ENCODE data around the gene UBE2E1. TPM values are rescaled to one million over a fixed set of nuclear protein-coding genes. Genes with fewer than 3 reads are reported as not detected.

Gene UBE2E1
- total and polyA plus RNA-seq, 4 donors: 6.6 to 31.8 (median 25.4) TPM

DNA sequence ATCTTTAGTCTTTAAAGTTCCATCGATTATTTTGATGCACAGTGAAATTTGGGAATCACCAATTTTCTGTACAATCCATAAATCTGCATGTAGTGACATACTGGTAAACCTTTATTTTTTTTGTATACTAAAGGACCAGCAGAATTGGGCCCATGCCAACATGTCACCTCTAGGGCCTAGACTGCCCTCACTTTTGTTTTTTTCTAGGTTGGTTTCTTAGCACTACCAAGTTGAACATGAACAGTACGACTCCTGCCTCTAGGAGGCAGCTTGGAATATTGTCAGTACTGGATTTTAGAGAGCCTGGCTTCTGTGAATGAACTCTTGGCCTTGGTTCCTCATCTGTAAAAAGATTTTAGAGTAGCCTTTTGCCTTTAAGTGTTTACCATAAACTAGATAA lies 78.7 kb downstream of the UBE2E1 start:
- no peak for DNase-seq (ENCODE audit: low spot score)
- WGBS: 94% methylated on average over 2 of the region's 2 CpGs
- Histone ChIP-seq H3K9ac (ENCODE audit: low read depth in 1 of 2, low read length in 2 of 2) (no peak overlapping the region), H3K9me3 (ENCODE audit: control insufficient read depth in 4 of 4, low read length in 3 of 4) (no peaks in the 10 kb centered on the region), H3K27ac (ENCODE audit: low read depth in 1 of 2, low read length in 2 of 2) (no peak overlapping the region), H3K4me3 (ENCODE audit: low read depth in 1 of 3, low read length in 3 of 3) (no peak overlapping the region), H3K36me3 (ENCODE audit: control insufficient read depth in 4 of 4, insufficient read depth in 3 of 4, low read depth in 1 of 4, low read length in 3 of 4) (no peaks in the 10 kb centered on the region), H3K27me3 (ENCODE audit: control insufficient read depth in 4 of 4, insufficient read depth in 4 of 4, low read length in 3 of 4) (no peaks in the 10 kb centered on the region), H3K4me1 (ENCODE audit: control insufficient read depth in 4 of 4, insufficient read depth in 4 of 4, low read length in 3 of 4) (peaks cover 3 to 14% (median 5%) of the 10 kb centered on the region in 4 donors)
- TF ChIP-seq RAD21 (IDR thresholded peaks at IDR 0.05): peak in 1 of 2 donors; percentile 43
- TF ChIP-seq HNF4A (conservative IDR thresholded peaks at IDR 0.05): no peak

DNA sequence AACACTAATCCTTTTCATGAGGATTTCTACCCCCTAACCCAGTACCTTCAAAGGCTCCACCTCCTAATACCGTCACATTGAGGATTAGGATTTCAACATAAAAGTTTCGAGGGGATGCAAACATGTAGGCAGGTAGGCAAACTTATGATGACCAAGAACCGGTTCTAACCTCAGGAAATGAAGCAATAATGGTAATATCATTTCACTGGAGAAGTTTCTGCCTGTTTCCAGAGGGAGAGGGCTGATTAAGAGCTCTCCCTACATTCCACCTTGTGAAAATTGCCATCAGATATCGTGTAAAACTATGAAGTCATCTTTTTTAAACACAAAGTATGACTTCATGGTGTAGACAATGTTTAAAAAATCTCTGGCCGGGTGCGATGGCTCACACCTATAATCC lies 79.5 kb downstream of the UBE2E1 start:
- DNase-seq (ENCODE audit: low spot score): no peak
- H3K9me3 ChIP-seq (ENCODE audit: control insufficient read depth in 4 of 4, low read length in 3 of 4): no peaks in the 10 kb centered on the region
- H3K27ac ChIP-seq (ENCODE audit: low read depth in 1 of 2, low read length in 2 of 2): no peak overlapping the region
- peaks cover 0 to 3% (median 0%) of the 10 kb centered on the region in 4 donors for H3K36me3 ChIP-seq (ENCODE audit: control insufficient read depth in 4 of 4, insufficient read depth in 3 of 4, low read depth in 1 of 4, low read length in 3 of 4)
- no peaks in the 10 kb centered on the region for H3K27me3 ChIP-seq (ENCODE audit: control insufficient read depth in 4 of 4, insufficient read depth in 4 of 4, low read length in 3 of 4)
- 89% methylated on average over 6 of the region's 6 CpGs for WGBS
- TF ChIP-seq JUND (IDR thresholded peaks at IDR 0.05): no peak
- TF ChIP-seq TAF1 (conservative IDR thresholded peaks at IDR 0.05): no peak
- TF ChIP-seq RAD21 (IDR thresholded peaks at IDR 0.05): no peak
- H3K4me3 ChIP-seq (ENCODE audit: low read depth in 1 of 3, low read length in 3 of 3): no peak overlapping the region
- no peak overlapping the region for H3K9ac ChIP-seq (ENCODE audit: low read depth in 1 of 2, low read length in 2 of 2)
- H3K4me1 ChIP-seq (ENCODE audit: control insufficient read depth in 4 of 4, insufficient read depth in 4 of 4, low read length in 3 of 4): peaks cover 3 to 16% (median 5%) of the 10 kb centered on the region in 4 donors

GRCh38 chr3:23886311-23886710 lies 80.6 kb downstream of the UBE2E1 start:
- Histone ChIP-seq H3K4me1 (ENCODE audit: control insufficient read depth in 4 of 4, insufficient read depth in 4 of 4, low read length in 3 of 4) (peaks cover 3 to 12% (median 5%) of the 10 kb centered on the region in 4 donors), H3K27ac (ENCODE audit: low read depth in 1 of 2, low read length in 2 of 2) (no peak overlapping the region), H3K9ac (ENCODE audit: low read depth in 1 of 2, low read length in 2 of 2) (no peak overlapping the region), H3K27me3 (ENCODE audit: control insufficient read depth in 4 of 4, insufficient read depth in 4 of 4, low read length in 3 of 4) (no peaks in the 10 kb centered on the region), H3K4me3 (ENCODE audit: low read depth in 1 of 3, low read length in 3 of 3) (no peak overlapping the region), H3K9me3 (ENCODE audit: control insufficient read depth in 4 of 4, low read length in 3 of 4) (no peaks in the 10 kb centered on the region), H3K36me3 (ENCODE audit: control insufficient read depth in 4 of 4, insufficient read depth in 3 of 4, low read depth in 1 of 4, low read length in 3 of 4) (peaks cover 0 to 4% (median 2%) of the 10 kb centered on the region in 4 donors)
- TF ChIP-seq, protein P1, sequence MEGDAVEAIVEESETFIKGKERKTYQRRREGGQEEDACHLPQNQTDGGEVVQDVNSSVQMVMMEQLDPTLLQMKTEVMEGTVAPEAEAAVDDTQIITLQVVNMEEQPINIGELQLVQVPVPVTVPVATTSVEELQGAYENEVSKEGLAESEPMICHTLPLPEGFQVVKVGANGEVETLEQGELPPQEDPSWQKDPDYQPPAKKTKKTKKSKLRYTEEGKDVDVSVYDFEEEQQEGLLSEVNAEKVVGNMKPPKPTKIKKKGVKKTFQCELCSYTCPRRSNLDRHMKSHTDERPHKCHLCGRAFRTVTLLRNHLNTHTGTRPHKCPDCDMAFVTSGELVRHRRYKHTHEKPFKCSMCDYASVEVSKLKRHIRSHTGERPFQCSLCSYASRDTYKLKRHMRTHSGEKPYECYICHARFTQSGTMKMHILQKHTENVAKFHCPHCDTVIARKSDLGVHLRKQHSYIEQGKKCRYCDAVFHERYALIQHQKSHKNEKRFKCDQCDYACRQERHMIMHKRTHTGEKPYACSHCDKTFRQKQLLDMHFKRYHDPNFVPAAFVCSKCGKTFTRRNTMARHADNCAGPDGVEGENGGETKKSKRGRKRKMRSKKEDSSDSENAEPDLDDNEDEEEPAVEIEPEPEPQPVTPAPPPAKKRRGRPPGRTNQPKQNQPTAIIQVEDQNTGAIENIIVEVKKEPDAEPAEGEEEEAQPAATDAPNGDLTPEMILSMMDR (IDR thresholded peaks at IDR 0.05; ENCODE audit: low read depth, low read length, missing input control): no peak
- TF ChIP-seq HNF4G (IDR thresholded peaks at IDR 0.05) (no peak), SP1 (IDR thresholded peaks at IDR 0.05) (no peak), ZBTB33 (IDR thresholded peaks at IDR 0.05) (no peak), EGR1 (IDR thresholded peaks at IDR 0.05; ENCODE audit: low read depth in 2 of 2) (no peak), MAX (IDR thresholded peaks at IDR 0.05) (no peak), REST (IDR thresholded peaks at IDR 0.05) (no peak), JUND (IDR thresholded peaks at IDR 0.05) (no peak), FOXA2 (IDR thresholded peaks at IDR 0.05) (no peak), NR2F2 (IDR thresholded peaks at IDR 0.05) (no peak), RAD21 (IDR thresholded peaks at IDR 0.05) (no peak), TAF1 (conservative IDR thresholded peaks at IDR 0.05) (no peak), RXRA (IDR thresholded peaks at IDR 0.05) (no peak), YY1 (IDR thresholded peaks at IDR 0.05) (no peak), GABPA (IDR thresholded peaks at IDR 0.05 in 1 of 2, conservative IDR thresholded peaks at IDR 0.05 in 1 of 2) (no peak), FOXA1 (IDR thresholded peaks at IDR 0.05) (no peak), HNF4A (conservative IDR thresholded peaks at IDR 0.05) (no peak)
- TF ChIP-seq, protein P2, sequence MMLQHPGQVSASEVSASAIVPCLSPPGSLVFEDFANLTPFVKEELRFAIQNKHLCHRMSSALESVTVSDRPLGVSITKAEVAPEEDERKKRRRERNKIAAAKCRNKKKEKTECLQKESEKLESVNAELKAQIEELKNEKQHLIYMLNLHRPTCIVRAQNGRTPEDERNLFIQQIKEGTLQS (IDR thresholded peaks at IDR 0.05): no peak
- no peak for DNase-seq (ENCODE audit: low spot score)
- 96% methylated on average over 3 of the region's 3 CpGs for WGBS

Measured in liver (tissue), 9 donors.